Uterus (tissue), 2 donors: ENCODE data around the gene PRDM11.

ENCODE experiments used
- POLR2A ChIP-seq, 2 donors: fragments of 450-650 bp; IDR thresholded peaks; one replicate each; pipeline ENCODE4 v1.6.1; 2016; ENCODE audit warnings: antibody characterized with exemption in 2 of 2, mild to moderate bottlenecking in 1 of 2, moderate library complexity in 1 of 2
- TF ChIP-seq, protein P1 (sequence below), 4 experiments: fragments of 200-600 bp in 2 of 4; fragments of 450-650 bp in 2 of 4; sonication (generic) in 2 of 4; IDR thresholded peaks; one replicate each; pipeline ENCODE4 v1.5.1; 2016 to 2019; ENCODE audit warnings: antibody characterized with exemption in 4 of 4, mild to moderate bottlenecking in 2 of 4, moderate library complexity in 1 of 4

DNA sequence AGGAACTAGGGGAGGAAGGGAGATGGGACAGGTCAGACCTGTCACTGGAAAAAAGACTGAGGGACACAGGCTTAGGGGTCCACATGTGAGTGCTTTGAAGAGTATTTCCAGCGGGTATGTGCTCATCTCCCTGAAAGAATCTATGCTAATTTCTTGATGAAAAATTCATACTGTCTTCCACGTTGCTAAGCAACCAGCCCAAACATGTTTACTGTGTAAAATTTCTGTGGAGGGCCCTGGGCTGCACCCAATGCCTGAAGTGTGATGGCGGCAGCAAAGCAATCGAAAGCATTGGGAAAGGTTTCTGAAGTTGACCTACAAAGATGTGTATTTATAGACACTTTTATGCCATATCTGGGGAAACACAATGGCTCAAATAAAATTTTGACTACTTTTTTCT is 132.3 kb downstream of the PRDM11 start:
- TF ChIP-seq, protein P1, sequence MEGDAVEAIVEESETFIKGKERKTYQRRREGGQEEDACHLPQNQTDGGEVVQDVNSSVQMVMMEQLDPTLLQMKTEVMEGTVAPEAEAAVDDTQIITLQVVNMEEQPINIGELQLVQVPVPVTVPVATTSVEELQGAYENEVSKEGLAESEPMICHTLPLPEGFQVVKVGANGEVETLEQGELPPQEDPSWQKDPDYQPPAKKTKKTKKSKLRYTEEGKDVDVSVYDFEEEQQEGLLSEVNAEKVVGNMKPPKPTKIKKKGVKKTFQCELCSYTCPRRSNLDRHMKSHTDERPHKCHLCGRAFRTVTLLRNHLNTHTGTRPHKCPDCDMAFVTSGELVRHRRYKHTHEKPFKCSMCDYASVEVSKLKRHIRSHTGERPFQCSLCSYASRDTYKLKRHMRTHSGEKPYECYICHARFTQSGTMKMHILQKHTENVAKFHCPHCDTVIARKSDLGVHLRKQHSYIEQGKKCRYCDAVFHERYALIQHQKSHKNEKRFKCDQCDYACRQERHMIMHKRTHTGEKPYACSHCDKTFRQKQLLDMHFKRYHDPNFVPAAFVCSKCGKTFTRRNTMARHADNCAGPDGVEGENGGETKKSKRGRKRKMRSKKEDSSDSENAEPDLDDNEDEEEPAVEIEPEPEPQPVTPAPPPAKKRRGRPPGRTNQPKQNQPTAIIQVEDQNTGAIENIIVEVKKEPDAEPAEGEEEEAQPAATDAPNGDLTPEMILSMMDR (IDR thresholded peaks at IDR 0.05) = no peak
- no peak for TF ChIP-seq POLR2A (IDR thresholded peaks at IDR 0.05)
